CD14-positive monocyte (primary cell): Measurements from ENCODE around the gene ABHD5. TPM values are rescaled to one million over a fixed set of nuclear protein-coding genes. Genes with fewer than 3 reads are reported as not detected.

Experiments
- DNase-seq, 3 donors: peaks; one replicate each; pipeline ENCODE4 v3.0.0-alpha.2; 2011 to 2022
- H2AFZ ChIP-seq: 2 replicates; pipeline ENCODE4 v1.6.0; 2012; ENCODE audit warnings: mild to moderate bottlenecking, low read depth, low read length, inconsistent platforms; ENCODE audit not compliant: insufficient read depth, poor library complexity, severe bottlenecking
- H3K27ac ChIP-seq, 2 donors: 1 replicate in 1 of 2; 2 replicates in 1 of 2; pipeline ENCODE4 v1.5.1; 2012 to 2013; ENCODE audit warnings: low read length in 2 of 2, control low read depth in 1 of 2, inconsistent platforms in 1 of 2, low read depth in 1 of 2, mild to moderate bottlenecking in 1 of 2
- H3K27me3 ChIP-seq, 2 donors: one replicate each; pipeline versions ENCODE4 v1.6.0 to v1.6.1; 2011 to 2013; ENCODE audit warnings: low read length in 2 of 2; ENCODE audit not compliant: control insufficient read depth in 2 of 2, insufficient read depth in 2 of 2
- H3K36me3 ChIP-seq, 2 donors: replicated peaks in 1 of 2; 1 replicate in 1 of 2; 2 replicates in 1 of 2; pipeline versions ENCODE4 v1.5.1 to v1.6.1; 2012 to 2013; ENCODE audit warnings: low read length in 2 of 2, control low read depth in 1 of 2, inconsistent platforms in 1 of 2, mild to moderate bottlenecking in 1 of 2; ENCODE audit not compliant: insufficient read depth in 2 of 2, control insufficient read depth in 1 of 2
- H3K4me1 ChIP-seq, 2 donors: 1 replicate in 1 of 2; 2 replicates in 1 of 2; pipeline versions ENCODE4 v1.5.1 to v1.6.1; 2012 to 2013; ENCODE audit warnings: low read length in 2 of 2, control low read depth in 1 of 2, inconsistent platforms in 1 of 2, mild to moderate bottlenecking in 1 of 2, moderate library complexity in 1 of 2; ENCODE audit not compliant: insufficient read depth in 2 of 2, control insufficient read depth in 1 of 2
- H3K4me2 ChIP-seq: replicated peaks from 2 replicates; pipeline ENCODE3; 2012; ENCODE audit warnings: low read length, moderate library complexity, mild to moderate bottlenecking; ENCODE audit not compliant: poor library complexity, severe bottlenecking; ENCODE audit errors: extremely low read depth
- H3K4me3 ChIP-seq, 3 experiments: fragments of 200-600 bp in 1 of 3; sonication (generic) in 1 of 3; replicated peaks in 1 of 3; 1 replicate in 2 of 3; 2 replicates in 1 of 3; pipeline ENCODE4 v1.5.1; 2011 to 2013; ENCODE audit warnings: low read length in 3 of 3, mild to moderate bottlenecking in 3 of 3, control low read depth in 2 of 3, low read depth in 2 of 3, inconsistent platforms in 1 of 3, moderate library complexity in 1 of 3
- H3K79me2 ChIP-seq: 2 replicates; pipeline ENCODE4 v1.6.0; 2012; ENCODE audit warnings: mild to moderate bottlenecking, control low read depth, inconsistent platforms, low read length, moderate library complexity; ENCODE audit not compliant: insufficient read depth
- H3K9ac ChIP-seq: 2 replicates; pipeline ENCODE4 v1.6.0; 2017; ENCODE audit warnings: low read length, mild to moderate bottlenecking; ENCODE audit not compliant: insufficient read depth, poor library complexity, severe bottlenecking
- H3K9me3 ChIP-seq, 2 donors: replicated peaks in 1 of 2; 1 replicate in 1 of 2; 2 replicates in 1 of 2; pipeline versions ENCODE4 v1.5.1 to v1.6.1; 2012 to 2013; ENCODE audit warnings: low read length in 2 of 2, control low read depth in 1 of 2; ENCODE audit not compliant: control insufficient read depth in 1 of 2, insufficient read depth in 1 of 2
- H4K20me1 ChIP-seq: 2 replicates; pipeline ENCODE4 v1.6.0; 2012; ENCODE audit warnings: mild to moderate bottlenecking, low read length, control low read depth, moderate library complexity; ENCODE audit not compliant: insufficient read depth
- H3K27ac Mint-ChIP-seq, 7 donors: one replicate each; pipeline ENCODE4 v1.8.0; 2020; ENCODE audit warnings: mild to moderate bottlenecking in 7 of 7, mixed read lengths in 7 of 7, moderate library complexity in 6 of 7, inconsistent platforms in 2 of 7
- H3K27me3 Mint-ChIP-seq, 3 donors: one replicate each; pipeline ENCODE4 v1.8.0; 2021 to 2022; ENCODE audit warnings: low read depth in 3 of 3, mild to moderate bottlenecking in 3 of 3, mixed read lengths in 3 of 3, moderate library complexity in 3 of 3, inconsistent platforms in 1 of 3
- H3K36me3 Mint-ChIP-seq, 2 donors: one replicate each; pipeline ENCODE4 v1.8.0; 2020; ENCODE audit warnings: mixed read lengths in 2 of 2, inconsistent platforms in 1 of 2, mild to moderate bottlenecking in 1 of 2
- H3K4me1 Mint-ChIP-seq: one replicate; pipeline ENCODE4 v1.8.0; 2020; ENCODE audit warnings: mild to moderate bottlenecking, mixed read lengths
- H3K4me3 Mint-ChIP-seq, 2 donors: one replicate each; pipeline ENCODE4 v1.8.0; 2020; ENCODE audit warnings: mild to moderate bottlenecking in 2 of 2, mixed read lengths in 2 of 2, moderate library complexity in 1 of 2
- H3K9me3 Mint-ChIP-seq, 7 donors: one replicate each; pipeline ENCODE4 v1.8.0; 2020 to 2022; ENCODE audit warnings: mixed read lengths in 7 of 7, mild to moderate bottlenecking in 6 of 7, moderate library complexity in 6 of 7, inconsistent platforms in 2 of 7
- WGBS: methylation state at CpG from one replicate; pipeline ENCODE4 v1.1.5; 2013; ENCODE audit warnings: missing lambda C conversion rate; ENCODE audit not compliant: insufficient coverage; 5-methylcytosine and 5-hydroxymethylcytosine counted together
- intact Hi-C, 2 donors: fragments of 100-400 bp; cut with micrococcal nuclease; formaldehyde crosslinking; loops; one replicate each; pipeline versions ENCODE4 v1.15.0 to v1.15.1; 2023
- polyA plus RNA-seq, 3 donors: library from polyadenylated mRNA; depleted of rRNA in 1 of 3; unstranded in 2 of 3; stranded (reverse) in 1 of 3; fragments of 300-500 nt in 2 of 3; fragments of >200 nt in 1 of 3; fragmentation: Illumina TruSeq in 2 of 3; gene quantifications; 1 replicate in 2 of 3; 2 replicates in 1 of 3; pipeline ENCODE4 v1.2.3, GENCODE V29; 2012 to 2021
- TF ChIP-seq, protein P1 (sequence below): fragments of 200-600 bp; IDR thresholded peaks from one replicate; pipeline ENCODE4 v1.8.0; 2022; ENCODE audit warnings: antibody characterized with exemption, mild to moderate bottlenecking

Gene ABHD5
- polyA plus RNA-seq, 3 donors, result 32.9 to 40.0 (median 34.5) TPM

DNA sequence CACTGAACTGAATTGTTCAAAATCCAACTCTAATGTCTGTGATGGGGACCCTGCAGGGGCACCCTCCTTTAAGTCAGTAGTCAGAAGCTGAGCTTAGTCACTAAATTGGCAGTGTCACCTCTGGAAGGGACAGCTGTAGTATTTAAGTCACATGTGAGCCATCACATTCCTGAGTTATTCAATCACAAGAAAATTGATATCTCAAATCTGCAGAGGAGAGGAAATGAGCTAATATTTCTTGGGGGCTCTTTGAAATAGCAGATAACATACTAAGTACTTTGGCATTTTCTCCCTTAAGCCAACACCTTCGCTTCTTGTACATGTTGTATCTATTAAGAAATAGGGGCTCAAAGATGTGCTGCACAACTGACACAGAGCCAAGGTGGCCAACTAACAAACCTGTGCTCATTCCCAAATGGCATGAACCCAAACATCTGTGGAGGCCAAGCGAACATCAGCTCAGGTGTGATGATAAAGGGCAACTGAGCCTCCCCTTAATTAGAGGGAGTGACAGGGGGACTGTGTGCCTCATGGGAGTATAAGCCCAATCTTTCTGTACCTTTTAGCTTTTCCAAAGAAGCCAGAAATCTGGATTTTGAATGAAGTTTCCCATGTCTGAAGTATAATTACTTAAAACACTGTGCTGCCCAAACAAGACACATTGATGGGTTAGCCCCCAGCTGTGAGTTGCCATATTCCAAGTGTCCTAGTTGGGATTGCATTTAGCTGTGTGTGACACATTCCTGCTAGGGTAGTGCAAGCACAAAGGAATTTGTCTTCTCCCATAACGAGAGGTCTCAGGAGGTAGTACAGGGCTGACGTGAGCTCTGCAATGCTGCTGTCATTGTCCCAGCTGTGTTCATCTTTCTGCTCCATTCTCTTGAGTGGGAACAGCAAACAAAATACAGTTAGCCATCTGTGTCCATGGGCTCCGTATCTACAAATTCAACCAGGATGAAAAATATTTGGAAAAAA is 63.3 kb downstream of the ABHD5 start:
- DNase-seq, result no peak
- no peak overlapping the region for H3K9ac ChIP-seq
- no peaks in the 10 kb centered on the region for H3K27me3 ChIP-seq
- H3K4me3 ChIP-seq, result no peak overlapping the region
- no peaks in the 10 kb centered on the region for H3K4me1 ChIP-seq
- Mint-ChIP-seq H3K36me3 (no peaks in the 10 kb centered on the region), H3K27me3 (peaks cover 2 to 8% (median 4%) of the 10 kb centered on the region in 3 donors), H3K4me1 (peaks cover 3% of the 10 kb centered on the region), H3K27ac (no peak overlapping the region), H3K4me3 (no peak overlapping the region), H3K9me3 (peaks cover 0 to 2% (median 0%) of the 10 kb centered on the region in 7 donors)
- intact Hi-C loops, result no loop called here
- H3K27ac ChIP-seq, result no peak overlapping the region
- H3K36me3 ChIP-seq, result no peaks in the 10 kb centered on the region
- H3K4me2 ChIP-seq, result no peak overlapping the region
- no peaks in the 10 kb centered on the region for H3K9me3 ChIP-seq
- WGBS, result 95% methylated on average over 2 of the region's 5 CpGs
- H4K20me1 ChIP-seq, result no peaks in the 10 kb centered on the region
- H3K79me2 ChIP-seq, result no peaks in the 10 kb centered on the region
- TF ChIP-seq, protein P1, sequence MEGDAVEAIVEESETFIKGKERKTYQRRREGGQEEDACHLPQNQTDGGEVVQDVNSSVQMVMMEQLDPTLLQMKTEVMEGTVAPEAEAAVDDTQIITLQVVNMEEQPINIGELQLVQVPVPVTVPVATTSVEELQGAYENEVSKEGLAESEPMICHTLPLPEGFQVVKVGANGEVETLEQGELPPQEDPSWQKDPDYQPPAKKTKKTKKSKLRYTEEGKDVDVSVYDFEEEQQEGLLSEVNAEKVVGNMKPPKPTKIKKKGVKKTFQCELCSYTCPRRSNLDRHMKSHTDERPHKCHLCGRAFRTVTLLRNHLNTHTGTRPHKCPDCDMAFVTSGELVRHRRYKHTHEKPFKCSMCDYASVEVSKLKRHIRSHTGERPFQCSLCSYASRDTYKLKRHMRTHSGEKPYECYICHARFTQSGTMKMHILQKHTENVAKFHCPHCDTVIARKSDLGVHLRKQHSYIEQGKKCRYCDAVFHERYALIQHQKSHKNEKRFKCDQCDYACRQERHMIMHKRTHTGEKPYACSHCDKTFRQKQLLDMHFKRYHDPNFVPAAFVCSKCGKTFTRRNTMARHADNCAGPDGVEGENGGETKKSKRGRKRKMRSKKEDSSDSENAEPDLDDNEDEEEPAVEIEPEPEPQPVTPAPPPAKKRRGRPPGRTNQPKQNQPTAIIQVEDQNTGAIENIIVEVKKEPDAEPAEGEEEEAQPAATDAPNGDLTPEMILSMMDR, result no peak
- no peak overlapping the region for H2AFZ ChIP-seq

GRCh38 chr3:43755516-43756200 is 64.9 kb downstream of the ABHD5 start:
- H2AFZ ChIP-seq, result no peak overlapping the region
- no peaks in the 10 kb centered on the region for H4K20me1 ChIP-seq
- H3K9me3 Mint-ChIP-seq, result peaks cover 0 to 2% (median 0%) of the 10 kb centered on the region in 7 donors
- H3K4me3 Mint-ChIP-seq, result no peak overlapping the region
- peaks cover 0 to 6% (median 2%) of the 10 kb centered on the region in 3 donors for H3K27me3 Mint-ChIP-seq
- no peaks in the 10 kb centered on the region for H3K9me3 ChIP-seq
- H3K36me3 Mint-ChIP-seq, result no peaks in the 10 kb centered on the region
- peaks cover 4 to 7% of the 10 kb centered on the region in 2 donors for H3K4me1 ChIP-seq
- no peak overlapping the region for H3K27ac ChIP-seq
- no peak overlapping the region for H3K4me2 ChIP-seq
- intact Hi-C loops, result no loop called here
- 95% methylated on average over 4 of the region's 8 CpGs for WGBS
- H3K79me2 ChIP-seq, result no peaks in the 10 kb centered on the region
- no peaks in the 10 kb centered on the region for H3K36me3 ChIP-seq
- TF ChIP-seq, protein P1, result no peak
- H3K4me3 ChIP-seq, result no peak overlapping the region
- peaks cover 11% of the 10 kb centered on the region for H3K4me1 Mint-ChIP-seq
- no peak for DNase-seq
- H3K27ac Mint-ChIP-seq, result no peak overlapping the region
- no peaks in the 10 kb centered on the region for H3K27me3 ChIP-seq
- no peak overlapping the region for H3K9ac ChIP-seq
